Middle frontal gyrus (tissue), 1 donor: ENCODE measurements around the gene EBNA1BP2.
"Not testable (repeated sequence)": the region's sequence is repeated elsewhere in the genome, so short reads cannot be mapped to it uniquely, and the experiment has no call there.

Experiments
- DNase-seq: peaks from one replicate; pipeline ENCODE4 v3.0.0-alpha.2; 2015; ENCODE audit warnings: low spot score; ENCODE audit errors: extremely low spot score

Gene EBNA1BP2, protein sequence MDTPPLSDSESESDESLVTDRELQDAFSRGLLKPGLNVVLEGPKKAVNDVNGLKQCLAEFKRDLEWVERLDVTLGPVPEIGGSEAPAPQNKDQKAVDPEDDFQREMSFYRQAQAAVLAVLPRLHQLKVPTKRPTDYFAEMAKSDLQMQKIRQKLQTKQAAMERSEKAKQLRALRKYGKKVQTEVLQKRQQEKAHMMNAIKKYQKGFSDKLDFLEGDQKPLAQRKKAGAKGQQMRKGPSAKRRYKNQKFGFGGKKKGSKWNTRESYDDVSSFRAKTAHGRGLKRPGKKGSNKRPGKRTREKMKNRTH

DNA sequence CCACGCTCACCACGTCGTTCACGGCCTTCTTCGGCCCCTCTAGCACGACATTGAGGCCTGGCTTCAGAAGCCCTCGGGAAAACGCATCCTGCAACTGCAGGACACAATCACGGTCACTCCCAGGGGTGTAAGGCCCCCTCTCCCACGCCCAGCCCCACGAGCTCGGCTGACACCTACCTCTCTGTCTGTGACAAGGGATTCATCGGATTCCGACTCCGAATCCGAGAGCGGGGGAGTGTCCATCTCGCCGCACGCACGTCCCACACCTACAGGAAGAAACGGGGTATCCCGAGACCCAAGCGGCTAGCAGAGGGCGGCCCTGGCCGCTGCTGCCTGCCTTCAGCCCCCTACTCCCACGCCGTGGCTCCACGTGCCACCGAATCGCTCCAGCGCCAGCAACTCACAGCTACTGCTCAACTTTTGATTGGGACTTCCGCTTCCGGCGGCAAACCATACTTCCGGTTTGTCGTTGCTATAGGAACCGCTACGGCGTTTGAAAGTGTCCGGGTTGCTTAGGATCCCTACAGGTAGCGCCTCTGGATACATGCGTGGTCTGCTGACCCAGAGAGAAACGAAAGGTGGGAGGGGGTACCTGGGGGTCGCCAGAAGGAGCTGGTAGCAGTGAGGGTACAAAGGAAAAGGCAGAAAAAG lies at the start of gene EBNA1BP2, which contains the start of gene CFAP57:
TSS of gene EBNA1BP2 (minus strand) at position 415 of the 651 bp plus-strand sequence. CDS start at position 243, 172 bp downstream.
TSS of gene CFAP57 (plus strand) at position 455 of the 651 bp plus-strand sequence. CDS start 424 bp downstream, outside the sequence.
- DNase-seq = peak; percentile 83

DNA sequence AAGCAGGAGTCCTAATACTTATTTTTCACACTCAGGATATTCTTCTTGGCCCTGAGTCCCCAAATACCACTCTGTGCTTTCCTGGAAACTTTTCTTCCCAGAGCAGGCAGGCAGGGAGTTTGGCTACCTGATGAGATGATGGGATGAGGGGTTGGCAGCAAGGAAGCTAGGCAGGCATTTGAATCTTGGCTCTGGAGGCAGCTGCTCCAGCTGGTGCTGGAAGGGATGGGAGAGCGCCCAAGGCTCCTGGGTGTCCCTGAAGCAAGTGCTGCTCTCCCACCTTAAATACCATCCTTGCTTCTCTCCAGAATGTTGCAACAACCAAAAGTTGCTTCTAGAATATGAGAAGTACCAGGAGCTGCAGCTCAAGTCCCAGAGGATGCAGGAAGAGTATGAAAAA lies 49.7 kb upstream of the EBNA1BP2 start:
- DNase-seq = no peak

DNA sequence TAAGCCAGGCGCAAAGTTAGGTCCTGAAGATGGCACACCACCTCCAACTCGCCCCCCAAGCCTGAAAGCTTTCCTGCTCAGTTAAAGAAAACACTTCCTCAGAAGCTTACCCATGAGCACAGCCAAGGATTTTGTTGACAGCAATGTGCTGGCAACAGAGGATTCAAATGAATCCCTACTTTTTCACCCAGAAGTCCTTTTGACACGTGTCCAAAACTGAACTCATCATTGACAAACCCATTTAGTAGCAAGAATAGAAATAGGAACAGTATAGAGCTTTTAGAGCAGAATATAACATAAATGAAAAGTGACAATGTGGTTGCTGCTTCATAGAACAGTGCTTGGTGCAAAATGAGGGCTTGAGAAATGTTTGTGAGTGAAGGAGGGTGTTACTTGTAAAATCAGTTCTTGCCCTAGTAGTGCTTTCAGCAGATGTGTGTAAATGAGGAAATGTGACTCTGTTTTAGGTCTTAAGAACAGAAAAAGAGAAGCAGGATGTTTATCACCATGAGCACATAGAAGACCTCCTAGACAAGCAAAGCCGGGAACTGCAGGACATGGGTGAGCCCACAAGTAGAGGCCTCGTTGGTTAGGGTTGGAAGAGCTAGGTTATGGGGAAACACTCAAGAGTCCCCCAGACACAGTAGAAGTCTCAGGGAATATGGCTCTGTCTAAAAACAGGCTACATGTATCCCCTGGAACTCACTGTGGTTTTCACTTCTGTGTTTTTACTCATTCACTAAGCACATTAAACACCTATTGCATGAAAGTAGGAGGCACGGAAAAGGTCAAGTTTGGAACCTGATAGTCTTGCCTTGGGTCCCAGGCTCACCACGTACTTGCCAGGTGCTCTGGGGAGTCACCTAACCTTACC lies 49.1 kb upstream of the EBNA1BP2 start:
- DNase-seq = no peak

DNA sequence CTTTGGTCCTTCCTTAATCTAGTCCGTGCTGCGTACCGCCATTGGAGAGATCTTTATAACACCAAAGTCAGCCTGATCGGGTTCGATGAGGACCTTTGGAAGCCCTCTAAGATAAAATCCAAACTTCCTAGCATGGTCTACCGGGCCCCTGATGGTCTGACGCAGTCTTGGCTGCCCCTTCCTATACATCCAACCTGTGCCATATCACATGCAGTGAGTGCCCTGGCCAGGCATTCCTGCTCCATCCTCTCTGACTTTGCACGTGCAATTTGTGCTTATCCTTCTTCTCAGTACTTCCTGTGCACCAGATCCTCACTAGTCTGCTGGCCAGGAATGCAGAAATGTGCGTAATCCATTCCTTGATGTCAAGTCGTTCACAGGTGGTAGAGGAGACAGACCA lies 45.7 kb upstream of the EBNA1BP2 start:
- no peak for DNase-seq

DNA sequence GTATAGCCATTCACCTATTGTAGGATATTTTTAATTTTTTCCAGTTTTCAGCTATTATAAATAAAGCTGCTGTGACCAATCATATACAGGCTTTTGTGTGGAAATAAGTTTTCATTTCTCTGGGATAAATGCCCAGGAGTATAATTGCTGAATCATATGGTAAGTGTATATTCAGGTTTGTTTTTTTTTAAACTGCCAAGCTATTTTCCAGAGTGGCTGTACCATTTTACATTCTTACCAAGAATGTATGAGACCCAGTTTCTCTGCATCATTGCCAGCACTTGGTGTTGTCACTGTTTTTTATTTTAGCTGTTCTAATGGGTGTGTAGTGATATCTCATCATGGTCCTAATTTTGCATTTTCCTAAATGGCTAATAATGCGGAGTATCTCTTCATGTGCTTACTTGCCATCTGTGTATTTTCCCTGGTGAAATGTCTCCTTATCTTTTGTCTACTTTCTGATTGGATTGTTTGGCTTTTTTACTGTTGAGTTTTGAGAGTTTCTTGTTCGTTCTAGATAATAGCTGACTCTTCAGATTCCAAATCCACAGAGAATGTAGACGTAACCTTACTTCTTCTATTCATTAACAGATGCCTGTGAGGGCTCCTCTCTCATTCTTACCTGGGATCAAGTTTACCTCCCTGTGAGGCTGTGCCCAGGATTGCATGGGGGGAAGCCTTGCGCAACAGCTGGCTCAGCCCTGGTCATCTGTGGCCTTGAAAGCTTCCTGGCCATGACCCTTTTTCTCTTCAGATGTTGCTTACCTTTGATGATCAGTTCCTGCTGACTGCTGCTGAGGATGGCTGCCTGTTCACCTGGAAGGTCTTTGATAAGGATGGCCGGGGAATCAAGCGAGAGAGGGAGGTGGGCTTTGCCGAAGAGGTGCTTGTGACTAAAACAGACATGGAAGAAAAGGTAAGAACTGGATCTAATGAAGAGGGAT lies 42.7 kb upstream of the EBNA1BP2 start:
- no peak for DNase-seq

DNA sequence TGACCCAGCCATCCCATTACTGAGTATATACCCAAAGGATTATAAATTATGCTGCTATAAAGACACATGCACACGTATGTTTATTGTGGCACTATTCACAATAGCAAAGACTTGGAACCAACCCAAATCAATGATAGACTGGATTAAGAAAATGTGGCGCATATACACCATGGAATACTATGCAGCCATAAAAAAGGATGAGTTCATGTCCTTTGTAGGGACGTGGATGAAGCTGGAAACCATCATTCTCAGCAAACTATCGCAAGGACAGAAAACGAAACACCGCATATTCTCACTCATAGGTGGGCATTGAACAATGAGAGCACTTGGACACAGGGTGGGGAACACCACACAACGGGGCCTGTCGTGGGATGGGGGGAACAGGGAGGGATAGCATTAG lies 36.2 kb upstream of the EBNA1BP2 start:
- not testable (repeated sequence) for DNase-seq

DNA sequence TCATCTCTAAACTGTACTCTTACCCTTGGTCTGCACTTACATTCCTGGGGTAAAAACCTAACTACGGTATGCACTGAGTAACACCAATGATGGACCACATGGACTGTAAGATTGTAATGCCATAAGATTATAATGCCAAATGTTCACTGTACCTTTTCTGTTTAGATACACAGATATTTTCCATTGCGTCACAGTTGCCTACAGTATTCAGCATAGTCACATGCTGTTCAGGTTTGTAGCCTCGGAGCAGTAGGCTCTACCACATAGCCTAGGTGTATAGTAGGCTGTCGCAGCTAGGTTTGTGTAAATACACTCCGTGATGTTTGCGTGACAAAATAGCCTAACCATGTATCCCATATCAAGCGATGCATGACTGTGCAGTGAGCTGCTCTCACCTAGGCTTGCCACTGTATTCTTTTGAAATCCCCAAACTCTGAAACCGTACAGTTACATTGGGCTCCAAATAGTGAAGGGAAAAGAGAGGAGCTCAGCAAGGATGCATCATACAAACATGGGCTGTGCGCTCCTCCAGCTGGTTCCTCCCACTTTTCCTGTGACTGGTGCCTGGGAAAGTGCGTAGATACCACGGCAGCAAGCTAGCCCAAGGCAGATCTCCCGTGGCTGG lies 35.3 kb upstream of the EBNA1BP2 start:
- DNase-seq = no peak

DNA sequence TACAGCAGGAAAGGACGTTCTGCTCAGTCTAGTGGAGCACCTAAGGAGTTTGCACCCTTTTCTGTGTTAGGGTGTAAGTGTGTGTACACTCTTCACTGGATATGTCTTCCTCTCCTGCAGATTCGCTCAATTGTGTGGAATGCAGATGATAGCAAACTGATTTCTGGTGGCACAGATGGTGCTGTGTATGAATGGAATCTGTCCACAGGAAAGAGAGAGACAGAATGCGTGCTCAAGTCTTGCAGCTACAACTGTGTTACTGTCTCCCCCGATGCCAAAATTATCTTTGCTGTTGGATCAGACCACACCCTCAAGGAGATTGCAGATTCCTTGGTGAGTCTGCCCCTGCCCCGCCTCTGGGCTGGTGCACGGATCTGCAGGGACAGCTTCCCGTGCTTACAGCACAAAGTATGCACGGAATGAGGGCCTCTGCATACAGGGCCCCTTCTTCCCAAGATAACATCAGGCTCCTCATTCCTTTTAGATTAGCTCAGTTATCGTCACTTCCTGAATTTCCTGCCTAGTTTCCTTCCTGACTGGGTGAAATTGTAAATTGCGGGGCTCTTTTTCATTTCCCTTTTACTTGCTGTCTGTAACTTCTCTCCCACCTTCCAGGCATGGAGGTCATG lies 34.6 kb upstream of the EBNA1BP2 start:
- DNase-seq = no peak

DNA sequence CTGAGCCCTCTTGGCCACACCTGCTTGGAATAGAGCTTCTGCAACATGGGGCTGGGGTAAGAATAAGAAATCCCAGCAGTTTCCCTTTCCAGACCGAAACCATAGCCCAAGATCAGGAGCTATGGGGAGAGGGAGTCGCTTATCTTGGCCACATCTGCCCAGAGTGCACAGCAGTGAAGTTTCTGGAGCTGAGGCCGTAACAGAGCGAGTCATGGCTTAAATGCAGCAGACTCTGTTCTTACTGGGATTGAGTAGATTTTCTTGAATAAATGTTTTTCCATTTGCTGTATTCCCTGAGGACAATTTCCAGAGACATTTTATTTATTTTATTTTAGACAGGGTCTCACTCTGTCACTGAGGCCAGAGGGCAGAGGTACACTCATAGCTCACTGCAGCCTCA lies 33.6 kb upstream of the EBNA1BP2 start:
- DNase-seq = no peak

DNA sequence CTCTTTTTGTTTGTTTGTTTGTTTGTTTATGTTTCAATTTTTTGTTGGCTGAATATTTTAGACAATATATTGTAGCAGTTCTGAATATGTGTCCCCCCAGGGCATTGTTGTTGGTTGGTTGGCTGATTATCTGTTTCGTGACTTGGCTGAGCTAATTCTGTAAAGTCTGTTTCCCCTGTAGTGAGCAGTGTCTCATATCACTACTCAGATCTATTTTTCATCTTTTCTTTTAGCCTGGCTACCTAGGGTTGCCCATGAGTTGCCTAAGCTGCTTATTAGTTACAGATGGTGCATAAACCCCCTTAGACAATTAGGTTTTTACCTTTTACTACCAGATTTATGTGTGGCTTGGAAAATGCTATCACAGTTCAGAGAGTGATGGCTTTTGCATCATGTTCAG lies 32.3 kb upstream of the EBNA1BP2 start:
- DNase-seq = no peak

DNA sequence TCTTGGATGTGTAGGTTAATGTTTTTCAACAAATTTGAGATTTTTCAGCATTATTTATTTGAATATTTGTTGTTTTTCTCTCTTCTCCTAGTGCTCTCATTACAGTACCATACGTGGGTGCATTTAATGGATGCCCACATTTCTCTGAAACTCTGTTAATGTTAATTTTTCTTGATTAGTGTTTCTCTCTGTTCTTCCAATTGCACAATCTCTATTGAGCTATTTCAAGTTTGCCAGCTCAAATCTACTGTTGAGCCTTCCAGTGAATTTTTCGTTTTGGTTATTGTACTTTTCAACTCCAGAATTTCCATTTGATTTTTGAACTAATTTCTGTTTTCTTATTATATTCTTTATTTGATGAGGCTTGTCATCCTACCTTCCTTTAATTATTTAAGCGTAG lies 31.8 kb upstream of the EBNA1BP2 start:
- no peak for DNase-seq

DNA sequence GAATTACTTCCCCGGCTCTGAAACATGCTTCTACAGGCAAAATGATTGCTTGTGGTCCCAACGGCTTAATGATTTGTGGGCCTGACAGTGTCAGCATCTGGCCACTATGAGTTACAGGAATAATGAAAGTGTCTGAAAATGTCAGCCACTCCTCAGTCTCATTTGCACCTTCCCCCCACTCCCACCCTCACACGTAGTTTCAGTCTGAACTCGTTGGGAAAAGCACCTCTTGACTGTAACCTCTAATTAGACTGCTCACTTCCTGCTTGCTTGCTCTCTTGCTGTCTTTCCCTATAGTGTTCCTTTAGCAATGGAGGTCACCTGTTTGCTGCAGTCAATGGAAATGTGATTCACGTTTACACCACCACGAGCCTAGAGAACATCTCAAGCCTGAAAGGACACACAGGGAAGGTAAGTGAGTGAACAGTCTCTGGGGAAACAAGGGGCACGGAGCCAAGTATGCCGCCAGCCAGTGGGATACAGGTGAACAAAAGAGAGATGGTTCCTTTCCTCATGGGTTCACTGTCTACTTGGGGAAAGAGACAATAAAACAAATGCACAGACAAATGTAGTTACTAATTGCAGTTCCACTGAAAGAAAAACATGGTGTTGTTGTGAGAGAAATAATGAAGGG lies 27.1 kb upstream of the EBNA1BP2 start:
- no peak for DNase-seq

DNA sequence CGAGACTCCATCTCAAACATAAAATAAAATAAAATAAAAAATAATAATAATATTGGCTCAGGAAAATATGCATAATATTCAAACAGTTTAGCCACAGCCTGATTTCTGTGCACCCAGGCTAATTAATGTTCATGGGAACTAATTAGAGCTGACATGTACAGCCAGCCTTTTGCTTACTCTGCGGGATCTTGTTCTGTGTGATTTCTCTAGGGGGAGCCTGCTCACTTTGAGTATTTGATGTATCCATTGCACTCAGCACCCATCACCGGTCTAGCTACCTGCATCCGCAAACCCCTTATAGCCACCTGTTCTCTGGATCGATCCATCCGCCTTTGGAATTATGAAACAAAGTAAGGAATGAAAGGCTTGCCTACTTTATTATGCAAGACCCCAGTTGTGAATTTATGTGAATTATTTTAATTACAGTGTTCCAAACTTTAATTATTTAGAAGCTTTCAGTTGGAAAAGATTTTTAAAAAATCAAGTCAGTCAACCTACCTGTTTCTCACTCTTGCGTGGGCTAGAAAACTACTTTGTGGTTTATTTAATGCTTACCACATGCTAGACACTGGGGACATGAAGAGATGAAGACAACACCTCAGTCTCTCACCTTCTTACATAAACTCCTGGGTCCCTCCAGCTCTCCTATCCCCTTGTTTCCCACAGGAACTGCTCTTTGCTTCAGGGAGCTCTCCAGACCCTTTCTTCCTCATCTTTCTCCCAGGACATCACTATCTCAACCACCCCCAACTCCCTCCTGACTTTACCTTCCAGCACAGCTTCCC lies 25.4 kb upstream of the EBNA1BP2 start:
- DNase-seq = no peak

DNA sequence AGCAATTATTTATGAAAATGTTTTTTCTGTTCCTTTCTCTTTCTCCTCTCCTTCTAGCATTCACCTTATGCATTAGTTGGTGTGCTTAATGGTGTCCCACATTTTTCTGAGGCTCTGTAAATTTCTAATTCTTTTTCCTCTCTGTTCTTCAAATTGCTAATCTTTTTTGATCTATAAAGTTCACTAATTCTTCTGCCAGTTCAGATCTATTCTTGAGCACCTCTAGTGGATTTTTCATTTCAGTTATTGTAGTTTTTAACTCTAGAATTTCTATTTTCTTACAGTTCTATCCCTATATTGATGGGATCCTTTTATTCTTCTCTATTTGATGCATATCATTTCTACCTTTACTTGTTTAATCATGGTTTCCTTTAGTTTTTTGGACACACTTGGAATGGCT lies 22.4 kb upstream of the EBNA1BP2 start:
- DNase-seq = no peak

DNA sequence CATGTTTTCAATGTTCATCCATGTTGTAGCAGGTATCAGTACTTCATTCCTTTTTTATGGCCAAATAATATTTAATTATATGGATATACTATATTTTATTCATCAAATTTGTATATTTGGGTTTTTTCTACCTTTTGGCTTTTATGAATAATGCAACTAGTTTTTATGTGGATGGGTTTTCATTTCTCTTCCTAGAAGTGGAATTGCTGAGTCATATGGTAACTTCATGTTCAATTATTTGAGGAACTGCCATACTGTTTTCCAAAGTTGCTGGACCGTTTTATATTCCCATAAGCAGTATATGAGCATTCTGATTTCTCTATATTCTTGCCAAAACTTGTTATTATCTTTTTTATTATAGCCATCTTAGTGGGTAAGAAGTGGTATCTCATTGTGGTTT lies 16.0 kb upstream of the EBNA1BP2 start:
- no peak for DNase-seq

DNA sequence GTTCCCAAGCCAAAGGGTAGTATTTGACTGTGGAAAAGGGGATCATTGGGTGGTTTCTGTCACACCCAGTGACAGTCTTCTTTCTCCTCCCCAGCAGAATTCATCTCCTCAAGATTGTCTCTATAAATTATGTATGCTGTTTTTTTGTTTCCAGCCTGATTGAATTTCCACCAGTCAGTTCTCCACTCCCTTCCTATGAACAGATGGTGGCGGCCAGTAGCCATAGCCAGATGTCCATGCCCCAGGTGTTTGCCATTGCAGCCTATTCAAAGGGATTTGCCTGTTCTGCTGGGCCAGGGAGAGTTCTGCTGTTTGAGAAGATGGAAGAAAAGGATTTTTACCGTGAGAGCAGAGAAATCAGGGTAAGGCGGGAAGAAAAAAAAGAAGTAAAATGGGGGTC lies 12.9 kb upstream of the EBNA1BP2 start:
- no peak for DNase-seq

DNA sequence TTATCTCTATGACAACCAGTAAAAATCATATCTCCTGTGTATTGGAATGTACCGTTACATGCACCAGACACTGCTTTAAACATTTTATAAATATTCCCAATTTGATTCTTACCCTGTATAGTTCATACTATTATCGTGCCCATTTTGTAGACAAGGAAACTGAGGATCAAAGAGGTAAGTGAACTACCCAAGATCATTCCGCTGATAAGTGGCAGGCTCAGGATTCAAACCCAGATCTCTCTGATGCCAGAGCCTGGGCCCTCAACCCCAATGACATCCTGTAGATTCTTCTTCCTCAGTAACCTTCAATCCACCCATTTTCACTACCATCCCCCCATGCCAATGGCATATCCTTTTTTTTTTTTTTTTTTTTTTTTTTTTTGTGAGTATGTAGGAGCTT lies 12.3 kb upstream of the EBNA1BP2 start:
- no peak for DNase-seq

DNA sequence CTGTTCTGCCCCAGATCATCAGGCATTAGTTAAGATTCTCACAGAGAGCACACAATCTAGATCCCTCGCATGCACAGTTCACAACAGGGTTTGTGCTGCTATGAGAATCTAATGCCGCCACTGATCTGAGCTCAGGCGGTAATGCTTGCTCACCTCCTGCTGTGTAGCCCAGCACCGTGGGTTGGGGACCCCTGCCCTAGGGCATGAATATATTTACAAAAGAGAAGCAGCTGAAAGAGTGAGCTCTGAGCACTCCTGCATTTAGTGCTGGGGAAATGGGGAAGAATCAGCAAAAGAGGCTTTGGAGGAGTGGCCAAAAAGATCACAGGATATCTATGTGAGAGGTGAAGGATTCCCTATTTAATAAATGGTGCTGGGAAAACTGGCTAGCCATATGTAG lies 5.6 kb upstream of the EBNA1BP2 start:
- no peak for DNase-seq

DNA sequence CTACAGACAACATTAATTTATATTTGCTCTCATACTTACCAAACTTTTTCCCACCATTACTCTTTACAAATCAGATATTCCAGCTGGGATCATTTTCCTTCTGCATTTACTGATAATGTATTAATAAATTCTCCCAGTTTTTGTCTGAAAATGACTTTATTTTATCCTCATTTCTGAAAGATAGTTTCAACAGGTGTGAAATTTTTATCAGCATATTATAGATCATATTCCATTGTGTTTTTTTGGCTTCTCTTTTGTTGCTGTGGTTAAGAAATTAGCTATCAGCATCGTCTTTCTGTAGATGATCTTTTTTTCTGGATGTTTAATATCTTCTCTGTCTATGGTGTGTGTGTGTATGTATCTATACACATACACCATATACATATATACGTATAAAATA lies 2.8 kb upstream of the EBNA1BP2 start:
- DNase-seq = no peak
